ENCODE results near the gene WRAP73. TPM values are rescaled to one million over a fixed set of nuclear protein-coding genes. Genes with fewer than 3 reads are reported as not detected.

WRAP73 gene
- total and polyA plus RNA-seq, 2 experiments from 2014 or later, result 16.9 to 20.2 TPM

DNA sequence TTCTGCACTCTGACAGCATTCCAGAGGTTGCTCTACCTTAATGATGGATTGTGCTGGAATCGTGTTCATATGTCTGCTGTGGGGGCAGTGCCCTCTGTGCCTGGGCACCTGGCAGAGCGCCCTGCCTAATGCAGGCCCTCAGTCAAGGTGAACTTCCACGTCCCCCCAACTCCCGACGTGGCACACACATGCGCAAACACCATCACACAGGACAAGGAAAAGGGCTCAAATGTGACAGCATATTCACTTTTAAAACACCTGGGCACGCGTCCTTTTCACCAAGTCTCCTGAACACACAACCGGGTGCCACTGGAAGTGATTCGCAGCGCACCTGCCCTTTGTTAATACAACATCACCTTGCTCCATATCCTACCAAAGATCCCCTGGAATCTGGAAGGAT lies 13.4 kb downstream of the WRAP73 start:
- no peak for TF ChIP-seq EZH2 (IDR thresholded peaks at IDR 0.05; ENCODE audit: insufficient read depth, poor library complexity, severe bottlenecking)
- TF ChIP-seq EZH2phosphoT487 (IDR thresholded peaks at IDR 0.05; ENCODE audit: insufficient read depth, low read depth), result no peak
- H3K4me3 ChIP-seq, result no peak overlapping the region
- H3K9me3 ChIP-seq (ENCODE audit: low read depth), result no peaks in the 10 kb centered on the region
- no peaks in the 10 kb centered on the region for H3K79me2 ChIP-seq (ENCODE audit: insufficient read depth)
- no peak overlapping the region for H3K9ac ChIP-seq
- in situ Hi-C loops (cut with MboI), result no loop called here
- 91 to 93% methylated on average over 11 of the region's 11 CpGs for WGBS, 2 experiments (ENCODE audit: low coverage in 1 of 2, low lambda C conversion rate in 2 of 2, missing lambda C conversion rate in 2 of 2)
- H3K36me3 ChIP-seq (ENCODE audit: low read depth), result peaks cover 4% of the 10 kb centered on the region; the same call in 1 of the 2 replicates
- H3K27me3 ChIP-seq (replicated peaks; ENCODE audit: insufficient read depth), result no peaks in the 10 kb centered on the region
- H2AFZ ChIP-seq, result no peak overlapping the region
- no peaks in the 10 kb centered on the region for H3F3A ChIP-seq (ENCODE audit: insufficient read depth)
- no peak overlapping the region for H3K4me2 ChIP-seq (ENCODE audit: unreplicated experiment)
- no peaks in the 10 kb centered on the region for H3K9me2 ChIP-seq (ENCODE audit: insufficient read depth)
- H3K4me1 ChIP-seq (ENCODE audit: insufficient read depth), result no peaks in the 10 kb centered on the region
- H3K27ac ChIP-seq, result no peak overlapping the region
- no peaks in the 10 kb centered on the region for H4K20me1 ChIP-seq (ENCODE audit: insufficient read depth)
- DNase-seq, result no peak

DNA sequence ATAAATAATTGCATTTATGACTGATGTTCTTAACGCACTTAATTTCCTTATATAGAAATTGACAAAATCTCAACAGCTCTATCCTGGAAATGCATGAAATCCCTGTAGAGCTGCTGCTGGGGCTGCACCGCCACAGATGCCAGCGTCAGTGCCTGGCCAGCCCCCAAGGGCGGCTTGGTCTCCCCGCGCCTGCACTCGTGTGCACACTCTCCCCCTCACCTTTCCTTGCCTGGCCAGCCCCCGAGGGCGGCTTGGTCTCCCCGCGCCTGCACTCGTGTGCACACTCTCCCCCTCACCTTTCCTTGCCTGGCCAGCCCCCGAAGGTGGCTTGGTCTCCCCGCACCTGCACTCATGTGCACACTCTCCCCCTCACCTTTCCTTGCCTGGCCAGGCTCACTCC lies 13.8 kb downstream of the WRAP73 start:
- H3K9ac ChIP-seq, result no peak overlapping the region
- no peaks in the 10 kb centered on the region for H3K9me3 ChIP-seq (ENCODE audit: low read depth)
- no peak overlapping the region for H3K4me3 ChIP-seq
- H3F3A ChIP-seq (ENCODE audit: insufficient read depth), result no peaks in the 10 kb centered on the region
- no peaks in the 10 kb centered on the region for H4K20me1 ChIP-seq (ENCODE audit: insufficient read depth)
- in situ Hi-C loops (cut with MboI), result no loop called here
- no peaks in the 10 kb centered on the region for H3K27me3 ChIP-seq (replicated peaks; ENCODE audit: insufficient read depth)
- H3K4me1 ChIP-seq (ENCODE audit: insufficient read depth), result no peaks in the 10 kb centered on the region
- H3K4me2 ChIP-seq (ENCODE audit: unreplicated experiment), result no peak overlapping the region
- H3K27ac ChIP-seq, result no peak overlapping the region
- TF ChIP-seq EZH2phosphoT487 (IDR thresholded peaks at IDR 0.05; ENCODE audit: insufficient read depth, low read depth) (no peak), EZH2 (IDR thresholded peaks at IDR 0.05; ENCODE audit: insufficient read depth, poor library complexity, severe bottlenecking) (no peak)
- no peak for DNase-seq
- H3K79me2 ChIP-seq (ENCODE audit: insufficient read depth), result no peaks in the 10 kb centered on the region
- H2AFZ ChIP-seq, result no peak overlapping the region
- H3K9me2 ChIP-seq (ENCODE audit: insufficient read depth), result no peaks in the 10 kb centered on the region
- H3K36me3 ChIP-seq (ENCODE audit: low read depth), result peaks cover 4% of the 10 kb centered on the region; the same call in 1 of the 2 replicates
- 96 to 97% methylated on average over 9 to 14 of the region's 14 CpGs for whole genome bisulfite sequencing, 2 experiments (ENCODE audit: low coverage in 1 of 2, low lambda C conversion rate in 2 of 2, missing lambda C conversion rate in 2 of 2)

GRCh38 chr1:3634059-3634800 lies 15.7 kb downstream of the WRAP73 start:
- 92 to 93% methylated on average over 22 of the region's 22 CpGs for WGBS, 2 experiments (ENCODE audit: low coverage in 1 of 2, low lambda C conversion rate in 2 of 2, missing lambda C conversion rate in 2 of 2)
- Histone ChIP-seq H3K4me2 (ENCODE audit: unreplicated experiment) (no peak overlapping the region), H3K9me2 (ENCODE audit: insufficient read depth) (no peaks in the 10 kb centered on the region), H4K20me1 (ENCODE audit: insufficient read depth) (no peaks in the 10 kb centered on the region), H2AFZ (no peak overlapping the region), H3K79me2 (ENCODE audit: insufficient read depth) (no peaks in the 10 kb centered on the region), H3K27ac (no peak overlapping the region), H3K9ac (no peak overlapping the region), H3K4me3 (no peak overlapping the region), H3K36me3 (ENCODE audit: low read depth) (peaks cover 4% of the 10 kb centered on the region; the same call in 1 of the 2 replicates), H3K9me3 (ENCODE audit: low read depth) (no peaks in the 10 kb centered on the region), H3K4me1 (ENCODE audit: insufficient read depth) (no peaks in the 10 kb centered on the region), H3K27me3 (replicated peaks; ENCODE audit: insufficient read depth) (no peaks in the 10 kb centered on the region), H3F3A (ENCODE audit: insufficient read depth) (no peaks in the 10 kb centered on the region)
- TF ChIP-seq EZH2phosphoT487 (IDR thresholded peaks at IDR 0.05; ENCODE audit: insufficient read depth, low read depth) (no peak), EZH2 (IDR thresholded peaks at IDR 0.05; ENCODE audit: insufficient read depth, poor library complexity, severe bottlenecking) (no peak)
- no peak for DNase-seq
- in situ Hi-C loops (cut with MboI), result no loop called here

DNA sequence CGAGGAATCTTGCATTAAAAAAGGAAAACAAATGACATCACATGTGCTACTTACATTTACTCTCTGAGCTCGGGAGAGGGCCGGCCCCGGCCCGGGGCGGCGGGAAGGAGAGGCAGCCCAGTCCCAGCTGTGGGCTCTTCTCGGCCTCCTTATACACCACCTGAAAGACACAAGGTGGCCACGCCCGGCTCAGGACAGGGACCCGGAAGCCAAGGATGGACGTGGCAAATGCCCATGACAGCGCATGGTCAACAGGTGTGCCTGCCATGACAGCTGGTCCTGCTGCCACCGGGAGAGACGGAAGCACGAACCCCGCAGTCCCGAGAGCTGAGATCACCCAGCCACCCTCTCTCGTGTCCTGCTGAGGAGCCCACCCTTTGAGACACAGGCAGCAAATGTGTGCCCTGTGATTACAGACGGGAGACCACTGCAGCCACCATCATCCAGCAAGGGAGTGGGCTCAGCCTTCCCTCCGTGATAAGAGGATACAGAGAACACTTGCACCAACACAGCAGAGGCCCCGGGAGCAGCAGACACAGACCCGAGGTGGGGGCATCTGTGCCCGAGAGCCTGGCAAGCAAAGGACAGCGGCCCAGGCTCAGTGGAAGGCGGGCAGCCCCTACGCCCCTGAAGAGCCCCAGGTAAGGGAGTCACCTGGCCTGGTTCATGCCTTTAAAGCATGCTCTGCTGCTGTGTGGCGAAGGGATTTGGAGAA lies 16.4 kb downstream of the WRAP73 start:
- Histone ChIP-seq H3K9me2 (ENCODE audit: insufficient read depth) (no peaks in the 10 kb centered on the region), H3K4me2 (ENCODE audit: unreplicated experiment) (no peak overlapping the region), H3K9ac (no peak overlapping the region), H4K20me1 (ENCODE audit: insufficient read depth) (no peaks in the 10 kb centered on the region), H3K36me3 (ENCODE audit: low read depth) (peaks cover 4% of the 10 kb centered on the region; the same call in 1 of the 2 replicates), H3K79me2 (ENCODE audit: insufficient read depth) (no peaks in the 10 kb centered on the region), H3K9me3 (ENCODE audit: low read depth) (no peaks in the 10 kb centered on the region), H3K27ac (no peak overlapping the region), H2AFZ (no peak overlapping the region), H3K4me3 (no peak overlapping the region), H3K4me1 (ENCODE audit: insufficient read depth) (no peaks in the 10 kb centered on the region), H3K27me3 (replicated peaks; ENCODE audit: insufficient read depth) (no peaks in the 10 kb centered on the region), H3F3A (ENCODE audit: insufficient read depth) (no peaks in the 10 kb centered on the region)
- WGBS, 2 experiments (ENCODE audit: low coverage in 1 of 2, low lambda C conversion rate in 2 of 2, missing lambda C conversion rate in 2 of 2), result 93 to 96% methylated on average over 28 of the region's 28 CpGs
- TF ChIP-seq EZH2phosphoT487 (IDR thresholded peaks at IDR 0.05; ENCODE audit: insufficient read depth, low read depth), result no peak
- TF ChIP-seq EZH2 (IDR thresholded peaks at IDR 0.05; ENCODE audit: insufficient read depth, poor library complexity, severe bottlenecking), result no peak
- in situ Hi-C loops (cut with MboI), result no loop called here
- DNase-seq, result no peak

Data from GM23248 (cell line).